ENCODE measurements around the gene PROB1.
"Not testable (repeated sequence)": the region's sequence is repeated elsewhere in the genome, so short reads cannot be mapped to it uniquely, and the experiment has no call there.

PROB1 gene

DNA sequence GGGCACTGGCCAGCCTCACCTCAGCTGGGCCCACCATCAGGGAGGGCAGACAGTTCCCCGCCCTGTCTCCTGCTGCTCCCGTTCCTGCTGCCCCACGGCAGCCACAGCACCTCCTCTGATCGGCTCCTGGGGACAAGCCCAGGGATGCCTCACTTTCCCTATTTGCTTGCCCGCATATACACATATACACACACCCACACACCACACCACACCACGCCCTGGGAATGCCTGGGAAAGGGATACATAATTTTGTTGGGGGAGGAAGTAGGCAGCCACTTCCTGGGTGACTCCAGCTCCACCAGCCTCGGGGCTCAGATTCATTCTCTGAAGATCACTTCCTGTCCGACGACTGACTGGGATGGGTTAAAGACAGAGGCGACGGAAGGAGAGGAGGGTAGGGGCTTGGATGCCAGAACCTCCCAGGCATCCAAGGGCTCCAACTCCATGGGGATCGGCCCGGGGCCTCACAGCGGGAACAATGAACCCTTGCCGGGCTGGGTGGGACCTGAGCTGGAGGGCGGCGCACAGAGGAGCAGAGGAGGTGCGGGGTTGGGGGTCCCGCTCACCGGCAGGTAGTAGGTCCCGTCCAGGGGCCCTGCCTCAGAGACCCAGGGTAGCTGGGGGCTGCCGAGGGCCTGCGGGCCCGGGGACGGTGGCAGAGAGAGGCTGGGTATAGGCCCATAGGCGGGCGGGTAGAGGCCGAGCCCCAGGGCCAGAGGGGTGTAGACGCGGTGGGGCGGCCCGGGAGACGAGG, 3.2 kb downstream of the PROB1 start:
- no peak for DNase-seq

DNA sequence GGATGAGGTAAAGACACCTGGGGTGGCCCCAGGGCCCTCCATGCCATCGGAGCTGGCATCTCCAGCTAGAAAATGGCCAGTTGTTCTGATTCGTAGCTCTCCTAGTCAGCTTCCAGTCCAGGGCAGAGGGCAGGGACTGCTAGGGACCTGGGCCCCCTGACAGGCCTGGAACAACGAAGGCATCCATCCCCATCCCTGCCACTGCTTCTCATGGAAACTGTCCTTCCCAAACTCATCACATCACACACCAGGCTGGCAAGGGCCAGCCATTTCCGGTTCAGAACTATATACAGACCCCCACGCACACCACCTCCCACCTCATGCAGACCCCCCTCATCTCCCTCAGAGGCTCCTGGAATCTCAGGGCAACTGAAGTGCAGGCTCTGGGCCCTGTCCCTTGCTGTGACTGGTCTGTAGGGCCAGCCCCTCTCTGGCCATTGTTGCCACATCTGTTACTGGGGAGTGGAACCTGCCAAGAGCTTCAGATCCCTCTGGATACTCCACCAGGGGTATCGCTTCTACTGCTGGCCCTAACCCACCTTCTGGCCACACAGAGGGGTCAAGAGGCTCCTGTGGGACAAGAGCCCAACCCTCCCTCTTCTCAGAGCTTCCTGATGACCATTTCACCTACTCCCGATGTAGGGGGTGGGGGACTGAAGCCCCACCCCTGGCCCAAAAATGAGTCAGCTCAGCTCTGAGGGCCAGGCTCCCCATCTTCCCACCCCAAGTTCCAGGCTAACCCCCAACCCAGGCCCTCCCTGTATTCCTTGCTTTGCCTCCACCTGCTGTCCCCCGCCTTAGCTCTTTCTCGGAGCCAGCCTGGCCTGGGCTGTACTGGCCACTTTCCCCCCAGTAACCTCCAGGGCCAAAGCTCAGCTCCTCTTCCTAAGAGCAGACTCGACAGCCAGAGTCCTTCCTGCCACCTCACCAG, 4.0 kb downstream of the PROB1 start:
- no peak for DNase-seq

DNA sequence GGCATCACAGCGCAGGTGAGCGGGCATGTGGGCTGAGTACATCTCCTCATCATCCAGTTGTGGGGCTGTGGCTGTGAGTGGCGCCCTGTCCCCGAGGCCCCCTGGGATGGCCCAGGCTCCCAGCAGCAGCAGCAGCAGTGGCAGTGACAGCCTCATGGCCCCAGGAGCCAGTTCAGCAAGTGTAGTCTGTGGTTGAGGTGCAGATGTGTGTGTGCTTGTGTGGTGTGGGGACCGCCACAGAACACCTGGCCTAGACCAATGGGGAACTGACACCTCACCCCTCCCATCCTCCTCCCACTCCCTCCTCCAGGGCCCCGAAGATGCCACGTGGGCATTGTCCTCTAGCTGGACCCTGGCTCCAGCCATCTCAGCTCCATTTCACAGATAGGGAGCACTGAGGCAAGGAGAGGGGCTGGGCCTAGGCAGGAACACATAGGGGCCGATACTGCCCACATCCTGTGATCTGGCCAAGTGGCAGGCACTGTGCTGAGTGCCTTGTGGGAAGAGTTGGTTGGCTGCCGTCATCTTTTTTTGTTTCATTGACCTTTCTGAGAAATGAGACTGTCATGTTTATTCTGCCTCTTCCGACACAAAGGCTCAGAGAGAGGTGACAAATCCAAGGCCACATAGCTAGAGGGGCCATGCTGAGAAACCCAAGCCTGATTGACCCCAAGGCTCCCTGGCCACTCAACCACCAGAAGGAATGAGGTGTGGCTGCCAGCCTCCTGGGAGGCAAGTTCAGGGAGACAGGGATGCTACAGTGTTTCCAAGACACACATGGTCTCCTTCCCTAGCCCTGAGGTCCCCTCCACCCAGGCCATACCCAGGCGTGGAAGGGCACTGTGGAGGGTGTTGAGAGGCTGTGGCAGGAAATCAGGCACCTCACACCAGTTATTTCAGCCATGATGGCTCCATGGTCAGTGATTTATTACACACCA, 4.9 kb downstream of the PROB1 start, which contains the start of gene MZB1:
Gene MZB1 (minus strand): TSS at position 213 of the 938 bp plus-strand sequence. CDS start 57 bp downstream, at position 156.
- DNase-seq, result no peak

- DNase-seq, result no peak
Measured at GRCh38 chr5:139388198-139388821, 6.6 kb downstream of the PROB1 start.

DNA sequence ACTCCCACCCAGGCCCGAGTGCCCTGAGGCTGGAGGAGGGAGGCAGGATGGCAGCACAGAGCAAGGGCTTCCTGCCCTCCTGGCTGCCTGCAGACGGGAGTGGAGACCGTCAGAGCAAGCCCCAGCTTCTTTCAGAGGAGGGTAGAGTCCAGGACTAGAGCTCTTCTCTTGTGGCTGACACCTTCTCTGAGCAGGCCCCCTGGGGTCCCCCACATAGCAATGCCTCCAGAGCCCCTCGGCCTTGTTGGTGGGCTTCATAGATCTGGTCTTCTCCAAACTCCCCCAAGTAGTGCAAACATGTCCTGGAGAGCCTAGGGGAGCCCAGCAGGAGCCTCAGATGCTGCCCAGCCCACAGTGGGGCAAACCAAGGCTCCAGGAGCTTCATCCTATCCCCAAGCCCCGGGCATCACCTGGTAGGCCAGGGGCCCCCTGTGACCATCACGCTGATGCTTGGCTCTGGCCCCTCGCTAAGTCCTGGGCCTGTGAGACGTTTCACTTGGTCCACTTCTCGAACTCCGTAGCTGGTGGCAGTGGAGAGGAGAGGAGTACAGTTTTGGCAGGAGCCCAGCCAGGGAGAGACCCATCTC, 7.2 kb downstream of the PROB1 start:
- no peak for DNase-seq

GRCh38 chr5:139386956-139387355, 7.9 kb downstream of the PROB1 start:
- not testable (repeated sequence) for DNase-seq

GRCh38 chr5:139386050-139386438, 8.9 kb downstream of the PROB1 start:
- no peak for DNase-seq

GRCh38 chr5:139385061-139386049, 9.5 kb downstream of the PROB1 start:
- DNase-seq, result no peak

DNA sequence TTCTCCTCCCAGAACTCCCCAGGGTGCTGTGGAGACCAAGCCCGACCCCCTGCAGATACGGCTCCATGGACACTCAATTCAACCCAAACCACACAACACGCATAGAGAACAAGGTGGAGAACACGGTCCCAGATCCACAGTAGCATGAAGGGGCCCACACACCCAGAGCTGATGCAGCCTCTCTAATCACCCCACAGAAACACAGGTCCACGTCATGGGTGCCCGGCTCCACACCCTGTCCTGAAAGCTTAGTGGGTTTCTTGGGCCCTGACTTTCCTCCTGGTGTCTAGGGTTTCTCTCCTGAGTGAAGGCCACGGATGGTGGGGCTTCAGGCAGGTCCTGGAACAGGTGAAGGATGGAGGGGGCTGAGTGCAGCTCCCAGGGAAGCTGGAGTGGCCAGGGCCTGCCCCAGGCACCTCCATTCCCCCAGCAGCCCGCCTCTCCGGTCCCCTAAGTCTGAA, 10.3 kb downstream of the PROB1 start:
- DNase-seq, result no peak

GRCh38 chr5:139383993-139384590, 10.8 kb downstream of the PROB1 start:
- no peak for DNase-seq

- DNase-seq, result no peak
Measured at GRCh38 chr5:139383275-139383992, 11.5 kb downstream of the PROB1 start, which contains the start of gene SLC23A1. TSS of gene SLC23A1 (minus strand) at chr5:139383297. CDS start at chr5:139383253, 44 bp downstream.

- DNase-seq, result no peak
Measured at GRCh38 chr5:139382807-139383206, 12.1 kb downstream of the PROB1 start.

- DNase-seq, result no peak
Measured at GRCh38 chr5:139381837-139382761, 12.8 kb downstream of the PROB1 start.

- no peak for DNase-seq
Measured at GRCh38 chr5:139379626-139380449, 15.1 kb downstream of the PROB1 start.

- DNase-seq, result no peak
Measured at GRCh38 chr5:139378941-139379361, 16.0 kb downstream of the PROB1 start.

GRCh38 chr5:139378101-139378825, 16.6 kb downstream of the PROB1 start:
- no peak for DNase-seq

Data from left hindlimb (tissue), 1 donor.